H1 (cell line): Measurements from ENCODE around the gene ZNF773. TPM values are rescaled to one million over a fixed set of nuclear protein-coding genes. Genes with fewer than 3 reads are reported as not detected.

Experiments
- CTCF ChIA-PET: fragments of 300-600 bp; sonication (Branson Sonifier 250); formaldehyde crosslinking; loops from one replicate; lab custom pipeline; 2021; ENCODE audit not compliant: partially characterized antibody; lab: Charles Lee
- POLR2A ChIA-PET: fragments of 300-600 bp; sonication (Branson Sonifier 250); formaldehyde crosslinking; loops from one replicate; lab custom pipeline; 2021; ENCODE audit warnings: inconsistent platforms; ENCODE audit not compliant: partially characterized antibody; lab: Charles Lee
- DNase-seq, 2 experiments: peaks; one replicate each; pipeline versions ENCODE4 v3.0.0 to v3.0.0-alpha.2; 2010 to 2022; ENCODE audit warnings: low spot score in 2 of 2, low read depth in 1 of 2, mixed read lengths in 1 of 2
- FAIRE-seq: peaks from 2 replicates; lab custom pipeline; 2011; peaks lifted over from hg19 to GRCh38; lab: Jason Lieb, UNC
- H2AFZ ChIP-seq: 2 replicates; pipeline ENCODE4 v1.8.1; 2012; ENCODE audit warnings: low read length, inconsistent platforms
- H2AK5ac ChIP-seq: 2 replicates; pipeline ENCODE4 v1.6.1; 2013; ENCODE audit warnings: low read depth, low read length
- H2BK120ac ChIP-seq: replicated peaks from 2 replicates; pipeline ENCODE3; 2013; ENCODE audit warnings: low read depth, low read length, inconsistent platforms
- H2BK12ac ChIP-seq: 2 replicates; pipeline ENCODE4 v1.6.1; 2013; ENCODE audit warnings: low read depth, low read length
- H2BK15ac ChIP-seq: 2 replicates; pipeline ENCODE4 v1.6.1; 2013; ENCODE audit warnings: low read length
- H2BK20ac ChIP-seq: 2 replicates; pipeline ENCODE4 v1.6.1; 2013; ENCODE audit warnings: low read length
- H2BK5ac ChIP-seq: 2 replicates; pipeline ENCODE4 v1.6.1; 2013; ENCODE audit warnings: low read depth, low read length
- H3K14ac ChIP-seq: 2 replicates; pipeline ENCODE4 v1.6.1; 2013; ENCODE audit warnings: inconsistent platforms; ENCODE audit not compliant: insufficient read length
- H3K18ac ChIP-seq: 2 replicates; pipeline ENCODE4 v1.6.1; 2013; ENCODE audit warnings: low read length; ENCODE audit errors: extremely low read depth
- H3K23ac ChIP-seq: 2 replicates; pipeline ENCODE4 v1.6.1; 2013; ENCODE audit warnings: inconsistent platforms; ENCODE audit not compliant: insufficient read length
- H3K23me2 ChIP-seq: 2 replicates; pipeline ENCODE4 v1.6.1; 2013; ENCODE audit warnings: low read depth, low read length
- H3K27ac ChIP-seq: 2 replicates; pipeline ENCODE4 v1.6.1; 2011; ENCODE audit warnings: low read depth, low read length, inconsistent platforms
- H3K27me3 ChIP-seq, 4 experiments: replicated peaks in 1 of 4; 1 replicate in 1 of 4; 2 replicates in 3 of 4; pipeline versions ENCODE4 v1.6.1 to v1.8.1; 2011 to 2013; ENCODE audit warnings: low read length in 3 of 4, mild to moderate bottlenecking in 3 of 4, inconsistent platforms in 2 of 4, mixed read lengths in 2 of 4, moderate library complexity in 1 of 4; ENCODE audit not compliant: control insufficient read depth in 3 of 4, insufficient read depth in 3 of 4; ENCODE audit errors: extremely low read depth in 1 of 4
- H3K36me3 ChIP-seq, 4 experiments: 2 replicates each; pipeline versions ENCODE4 v1.6.1 to v1.8.1; 2011 to 2013; ENCODE audit warnings: mild to moderate bottlenecking in 4 of 4, low read length in 3 of 4, moderate library complexity in 2 of 4, control low read depth in 1 of 4, inconsistent platforms in 1 of 4; ENCODE audit not compliant: insufficient read depth in 4 of 4, control insufficient read depth in 2 of 4
- H3K4ac ChIP-seq: replicated peaks from 2 replicates; pipeline ENCODE3; 2013; ENCODE audit warnings: low read length, low read depth, mixed read lengths, inconsistent platforms; ENCODE audit not compliant: insufficient read length
- H3K4me1 ChIP-seq, 4 experiments: replicated peaks in 1 of 4; 1 replicate in 1 of 4; 2 replicates in 3 of 4; pipeline versions ENCODE4 v1.6.1 to v1.8.1; 2011 to 2013; ENCODE audit warnings: low read length in 3 of 4, inconsistent platforms in 2 of 4, mixed read lengths in 1 of 4; ENCODE audit not compliant: insufficient read depth in 4 of 4, control insufficient read depth in 3 of 4
- H3K4me2 ChIP-seq, 2 experiments: 2 replicates each; pipeline versions ENCODE4 v1.6.1 to v1.8.1; 2011 to 2013; ENCODE audit warnings: low read depth in 2 of 2, low read length in 2 of 2, control low read depth in 1 of 2, inconsistent platforms in 1 of 2, mild to moderate bottlenecking in 1 of 2; ENCODE audit not compliant: insufficient read depth in 1 of 2
- H3K4me3 ChIP-seq, 4 experiments: fragments of 200-600, 300-600 bp in 1 of 4; sonication (generic), shearing (Covaris generic), sonication (Bioruptor Twin) in 1 of 4; 2 replicates each; pipeline versions ENCODE4 v1.5.1 to v1.8.1; 2011 to 2016; ENCODE audit warnings: low read length in 4 of 4, low read depth in 3 of 4, control low read depth in 2 of 4, inconsistent platforms in 2 of 4, mild to moderate bottlenecking in 2 of 4, mixed read lengths in 1 of 4, moderate library complexity in 1 of 4; ENCODE audit not compliant: insufficient read depth in 2 of 4; ENCODE audit errors: extremely low read depth in 1 of 4
- H3K56ac ChIP-seq: replicated peaks from 2 replicates; pipeline ENCODE3; 2013; ENCODE audit warnings: low read depth, mild to moderate bottlenecking, mixed read lengths, low read length, inconsistent platforms; ENCODE audit not compliant: insufficient read length
- H3K79me1 ChIP-seq: 2 replicates; pipeline ENCODE4 v1.6.1; 2013; ENCODE audit warnings: low read depth, low read length, control low read depth
- H3K79me2 ChIP-seq, 2 experiments: 2 replicates each; pipeline versions ENCODE4 v1.6.1 to v1.8.1; 2012 to 2013; ENCODE audit warnings: low read length in 2 of 2, mild to moderate bottlenecking in 2 of 2, inconsistent platforms in 1 of 2; ENCODE audit not compliant: insufficient read depth in 2 of 2, control insufficient read depth in 1 of 2
- H3K9ac ChIP-seq, 4 experiments: replicated peaks in 1 of 4; 1 replicate in 1 of 4; 2 replicates in 3 of 4; pipeline versions ENCODE4 v1.6.1 to v1.8.1; 2011 to 2013; ENCODE audit warnings: low read depth in 3 of 4, low read length in 3 of 4, control low read depth in 2 of 4, mild to moderate bottlenecking in 2 of 4, moderate library complexity in 2 of 4, inconsistent platforms in 1 of 4; ENCODE audit errors: extremely low read depth in 1 of 4
- H3K9me3 ChIP-seq, 2 experiments: 2 replicates each; pipeline versions ENCODE4 v1.6.1 to v1.8.1; 2012 to 2013; ENCODE audit warnings: mild to moderate bottlenecking in 2 of 2, moderate library complexity in 2 of 2, control low read depth in 1 of 2, inconsistent platforms in 1 of 2, low read depth in 1 of 2, low read length in 1 of 2, mixed read lengths in 1 of 2; ENCODE audit not compliant: insufficient read depth in 2 of 2
- H4K20me1 ChIP-seq, 2 experiments: replicated peaks in 1 of 2; 2 replicates each; pipeline versions ENCODE3 to v1.8.1; 2011 to 2013; ENCODE audit warnings: inconsistent platforms in 2 of 2, low read length in 2 of 2, mild to moderate bottlenecking in 1 of 2; ENCODE audit not compliant: insufficient read depth in 2 of 2, control insufficient read depth in 1 of 2
- H4K5ac ChIP-seq: 2 replicates; pipeline ENCODE4 v1.6.1; 2013; ENCODE audit warnings: low read length, low read depth, mixed read lengths, inconsistent platforms; ENCODE audit not compliant: insufficient read length
- H4K8ac ChIP-seq: 2 replicates; pipeline ENCODE4 v1.8.0; 2013; ENCODE audit warnings: mild to moderate bottlenecking, moderate library complexity, low read length, inconsistent platforms; ENCODE audit not compliant: insufficient read depth; ENCODE audit errors: extremely low read depth
- H4K91ac ChIP-seq: replicated peaks from 2 replicates; pipeline ENCODE3; 2013; ENCODE audit warnings: low read length, mixed read lengths, inconsistent platforms; ENCODE audit not compliant: insufficient read length
- CBX8 ChIP-seq: fragments of 300-800, 300-1000 bp; sonication (generic); IDR thresholded peaks from 2 replicates; pipeline ENCODE4 v1.7.1; 2016; ENCODE audit warnings: low read depth, low read length, borderline replicate concordance
- SAP30 ChIP-seq: fragments of 300-600 bp; sonication (generic); IDR thresholded peaks from 2 replicates; pipeline ENCODE4 v1.7.1; 2012; ENCODE audit warnings: low read length, moderate library complexity, mild to moderate bottlenecking, inconsistent platforms; ENCODE audit not compliant: insufficient read depth, insufficient replicate concordance
- TBP ChIP-seq: IDR thresholded peaks from 2 replicates; pipeline ENCODE4 v1.6.1; 2011; ENCODE audit warnings: low read depth, low read length, improper control_type of control experiment
- ZNF274 ChIP-seq: IDR thresholded peaks from 2 replicates; pipeline ENCODE4 v1.7.0; 2012; ENCODE audit warnings: low read length, borderline replicate concordance; ENCODE audit errors: extremely low read depth
- WGBS, 2 experiments: shearing (Covaris generic) in 1 of 2; methylation state at CpG; one replicate each; pipeline versions ENCODE4 v1.1.6 to v1.1.7; 2013 to 2015; ENCODE audit warnings: low lambda C conversion rate in 2 of 2, mixed read lengths in 2 of 2, inconsistent platforms in 1 of 2, low coverage in 1 of 2, missing lambda C conversion rate in 1 of 2; ENCODE audit not compliant: insufficient replicate concordance in 2 of 2, insufficient coverage in 1 of 2, insufficient read length in 1 of 2; ENCODE audit errors: extremely low coverage in 1 of 2, missing lambda C conversion rate in 1 of 2; 5-methylcytosine and 5-hydroxymethylcytosine counted together
- polyA plus RNA-seq, 7 experiments: library from polyadenylated mRNA; depleted of rRNA in 3 of 7; stranded (reverse) in 5 of 7; unstranded in 2 of 7; fragments of >200 nt in 5 of 7; fragments of 200-250 nt in 2 of 7; gene quantifications; 1 replicate in 5 of 7; 2 replicates in 1 of 7; 4 replicates in 1 of 7; pipeline versions ENCODE4 v1.2.1 to v1.2.3, GENCODE V29; 2011 to 2013; ENCODE audit warnings: missing spikeins in 2 of 7, mixed read lengths in 2 of 7
- total RNA-seq: library from RNA; stranded (reverse); fragmentation: NEBNext Ultra II Directional; extraction: Animal tissue kit (Norgen Biotek cat#: 25700); gene quantifications from 2 replicates; pipeline ENCODE4 v1.2.1, GENCODE V29; 2021

The ZNF773 gene
- total and polyA plus RNA-seq, 2 of the 8 experiments (the other 6 are each of a cell fraction or from before 2014, with no cell fraction given), result 4.2 to 8.3 TPM

DNA sequence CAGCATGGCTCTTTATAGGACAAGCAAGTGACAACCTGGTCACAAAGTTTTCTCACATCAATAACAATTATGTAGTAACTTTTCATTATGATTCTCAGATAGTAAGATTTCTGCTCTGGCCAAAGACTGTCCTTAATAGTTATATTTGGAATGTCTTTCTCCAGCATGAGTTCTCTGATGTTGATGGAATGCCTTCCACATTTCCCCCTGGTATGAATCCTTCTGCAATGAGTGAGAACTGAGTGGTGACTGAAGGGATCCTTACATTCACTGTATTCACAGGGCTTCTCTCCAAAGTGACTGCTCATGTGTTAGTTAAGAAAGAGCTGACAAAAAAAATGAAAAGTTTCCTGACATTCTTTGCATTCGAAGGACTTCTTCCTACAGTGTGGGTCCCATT lies 46.8 kb downstream of the ZNF773 start:
- FAIRE-seq (no peak), DNase-seq (no peak)
- Histone ChIP-seq H4K5ac (no peak overlapping the region), H4K8ac (no peak overlapping the region), H2BK15ac (no peak overlapping the region), H3K4me3 (no peak overlapping the region), H3K14ac (no peak overlapping the region), H2BK20ac (no peak overlapping the region), H2BK5ac (no peak overlapping the region), H2BK12ac (no peak overlapping the region), H3K23ac (no peak overlapping the region), H3K4me2 (no peak overlapping the region), H4K20me1 (peaks cover 0 to 4% of the 10 kb centered on the region in 2 experiments), H3K27me3 (no peaks in the 10 kb centered on the region), H3K4ac (no peak overlapping the region), H3K79me2 (peaks cover 0 to 2% of the 10 kb centered on the region in 2 experiments; a peak in 1 of 4 replicates), H3K79me1 (peaks cover 2% of the 10 kb centered on the region; the same call in 1 of the 2 replicates), H3K56ac (no peak overlapping the region), H3K36me3 (peaks cover 13 to 83% (median 53%) of the 10 kb centered on the region in 4 experiments), H2AFZ (no peak overlapping the region), H3K23me2 (no peaks in the 10 kb centered on the region), H3K9me3 (peaks cover 9 to 15% of the 10 kb centered on the region in 2 experiments), H3K18ac (no peak overlapping the region), H3K27ac (no peak overlapping the region), H3K4me1 (no peaks in the 10 kb centered on the region), H4K91ac (no peak overlapping the region), H2BK120ac (no peak overlapping the region), H3K9ac (no peak overlapping the region), H2AK5ac (no peak overlapping the region)
- WGBS, 2 experiments, result 73% methylated on average over 1 of the region's 1 CpG; no CpG with 5 or more reads in 1 of the 2 experiments
- TF ChIP-seq SAP30, result no peak
- TF ChIP-seq TBP, result no peak
- TF ChIP-seq ZNF274, result peak; percentile 60; the same call in 1 of the 2 replicates
- TF ChIP-seq CBX8, result no peak
- ChIA-PET CTCF (no interaction called here), POLR2A (no interaction called here)
